Measurements from ENCODE around the gene LCK.

The LCK gene

DNA sequence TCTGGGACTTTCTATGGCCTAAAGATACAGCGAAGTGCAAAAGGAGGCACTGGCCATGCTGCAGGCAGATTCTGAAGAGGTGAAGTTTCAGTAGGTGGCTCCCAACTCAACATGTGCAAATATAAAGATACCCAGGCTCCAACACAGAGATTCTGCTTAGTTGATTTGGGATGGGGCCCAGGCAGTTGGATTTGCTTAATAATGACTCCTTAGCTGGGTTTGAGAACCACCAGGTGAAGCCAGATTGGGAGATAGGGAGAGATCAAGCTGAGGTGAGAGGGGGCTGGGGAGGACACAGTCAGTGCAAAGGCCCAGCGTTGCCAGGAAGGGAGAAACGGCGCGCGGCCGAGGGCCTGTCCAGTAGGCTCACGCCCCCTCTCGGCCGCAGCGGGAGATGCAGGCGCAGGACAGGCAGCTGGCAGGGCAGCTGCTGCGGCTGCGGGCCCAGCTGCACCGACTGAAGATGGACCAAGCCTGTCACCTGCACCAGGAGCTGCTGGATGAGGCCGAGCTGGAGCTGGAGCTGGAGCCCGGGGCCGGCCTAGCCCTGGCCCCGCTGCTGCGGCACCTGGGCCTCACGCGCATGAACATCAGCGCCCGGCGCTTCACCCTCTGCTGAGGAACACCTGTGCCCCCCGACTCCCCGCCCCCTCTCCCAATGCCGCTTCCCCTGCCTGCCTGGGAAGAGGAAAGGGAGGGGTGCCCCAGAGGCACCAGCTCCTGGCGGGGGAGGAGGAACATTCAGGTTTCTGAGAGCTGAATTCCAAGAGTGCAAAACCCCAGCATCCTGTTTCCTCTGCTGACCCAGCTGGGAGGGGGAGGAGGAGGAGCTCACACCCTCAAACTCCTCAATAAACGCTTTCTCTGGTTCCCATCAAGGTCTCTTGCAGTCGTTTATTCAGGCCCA, 2.8 kb upstream of the LCK start (continued):
- TF ChIP-seq, protein P1, sequence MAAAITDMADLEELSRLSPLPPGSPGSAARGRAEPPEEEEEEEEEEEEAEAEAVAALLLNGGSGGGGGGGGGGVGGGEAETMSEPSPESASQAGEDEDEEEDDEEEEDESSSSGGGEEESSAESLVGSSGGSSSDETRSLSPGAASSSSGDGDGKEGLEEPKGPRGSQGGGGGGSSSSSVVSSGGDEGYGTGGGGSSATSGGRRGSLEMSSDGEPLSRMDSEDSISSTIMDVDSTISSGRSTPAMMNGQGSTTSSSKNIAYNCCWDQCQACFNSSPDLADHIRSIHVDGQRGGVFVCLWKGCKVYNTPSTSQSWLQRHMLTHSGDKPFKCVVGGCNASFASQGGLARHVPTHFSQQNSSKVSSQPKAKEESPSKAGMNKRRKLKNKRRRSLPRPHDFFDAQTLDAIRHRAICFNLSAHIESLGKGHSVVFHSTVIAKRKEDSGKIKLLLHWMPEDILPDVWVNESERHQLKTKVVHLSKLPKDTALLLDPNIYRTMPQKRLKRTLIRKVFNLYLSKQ (tag by site-specific recombination; IDR thresholded peaks at IDR 0.05; ENCODE audit: borderline replicate concordance): no peak
- TF ChIP-seq ZNF529 (tag by site-specific recombination; IDR thresholded peaks at IDR 0.05; ENCODE audit: insufficient replicate concordance): no peak
- TF ChIP-seq ZBTB20 (tag by site-specific recombination; IDR thresholded peaks at IDR 0.05): no peak; the same call in 1 of the 2 replicates
- no peak for TF ChIP-seq RBAK (tag by site-specific recombination; IDR thresholded peaks at IDR 0.05)
- TF ChIP-seq, protein P2, sequence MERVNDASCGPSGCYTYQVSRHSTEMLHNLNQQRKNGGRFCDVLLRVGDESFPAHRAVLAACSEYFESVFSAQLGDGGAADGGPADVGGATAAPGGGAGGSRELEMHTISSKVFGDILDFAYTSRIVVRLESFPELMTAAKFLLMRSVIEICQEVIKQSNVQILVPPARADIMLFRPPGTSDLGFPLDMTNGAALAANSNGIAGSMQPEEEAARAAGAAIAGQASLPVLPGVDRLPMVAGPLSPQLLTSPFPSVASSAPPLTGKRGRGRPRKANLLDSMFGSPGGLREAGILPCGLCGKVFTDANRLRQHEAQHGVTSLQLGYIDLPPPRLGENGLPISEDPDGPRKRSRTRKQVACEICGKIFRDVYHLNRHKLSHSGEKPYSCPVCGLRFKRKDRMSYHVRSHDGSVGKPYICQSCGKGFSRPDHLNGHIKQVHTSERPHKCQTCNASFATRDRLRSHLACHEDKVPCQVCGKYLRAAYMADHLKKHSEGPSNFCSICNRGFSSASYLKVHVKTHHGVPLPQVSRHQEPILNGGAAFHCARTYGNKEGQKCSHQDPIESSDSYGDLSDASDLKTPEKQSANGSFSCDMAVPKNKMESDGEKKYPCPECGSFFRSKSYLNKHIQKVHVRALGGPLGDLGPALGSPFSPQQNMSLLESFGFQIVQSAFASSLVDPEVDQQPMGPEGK (tag by site-specific recombination; IDR thresholded peaks at IDR 0.05): peak; percentile 87
- TF ChIP-seq, protein P3, sequence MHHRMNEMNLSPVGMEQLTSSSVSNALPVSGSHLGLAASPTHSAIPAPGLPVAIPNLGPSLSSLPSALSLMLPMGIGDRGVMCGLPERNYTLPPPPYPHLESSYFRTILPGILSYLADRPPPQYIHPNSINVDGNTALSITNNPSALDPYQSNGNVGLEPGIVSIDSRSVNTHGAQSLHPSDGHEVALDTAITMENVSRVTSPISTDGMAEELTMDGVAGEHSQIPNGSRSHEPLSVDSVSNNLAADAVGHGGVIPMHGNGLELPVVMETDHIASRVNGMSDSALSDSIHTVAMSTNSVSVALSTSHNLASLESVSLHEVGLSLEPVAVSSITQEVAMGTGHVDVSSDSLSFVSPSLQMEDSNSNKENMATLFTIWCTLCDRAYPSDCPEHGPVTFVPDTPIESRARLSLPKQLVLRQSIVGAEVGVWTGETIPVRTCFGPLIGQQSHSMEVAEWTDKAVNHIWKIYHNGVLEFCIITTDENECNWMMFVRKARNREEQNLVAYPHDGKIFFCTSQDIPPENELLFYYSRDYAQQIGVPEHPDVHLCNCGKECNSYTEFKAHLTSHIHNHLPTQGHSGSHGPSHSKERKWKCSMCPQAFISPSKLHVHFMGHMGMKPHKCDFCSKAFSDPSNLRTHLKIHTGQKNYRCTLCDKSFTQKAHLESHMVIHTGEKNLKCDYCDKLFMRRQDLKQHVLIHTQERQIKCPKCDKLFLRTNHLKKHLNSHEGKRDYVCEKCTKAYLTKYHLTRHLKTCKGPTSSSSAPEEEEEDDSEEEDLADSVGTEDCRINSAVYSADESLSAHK (tag by site-specific recombination; IDR thresholded peaks at IDR 0.05): no peak
- TF ChIP-seq, protein P4, sequence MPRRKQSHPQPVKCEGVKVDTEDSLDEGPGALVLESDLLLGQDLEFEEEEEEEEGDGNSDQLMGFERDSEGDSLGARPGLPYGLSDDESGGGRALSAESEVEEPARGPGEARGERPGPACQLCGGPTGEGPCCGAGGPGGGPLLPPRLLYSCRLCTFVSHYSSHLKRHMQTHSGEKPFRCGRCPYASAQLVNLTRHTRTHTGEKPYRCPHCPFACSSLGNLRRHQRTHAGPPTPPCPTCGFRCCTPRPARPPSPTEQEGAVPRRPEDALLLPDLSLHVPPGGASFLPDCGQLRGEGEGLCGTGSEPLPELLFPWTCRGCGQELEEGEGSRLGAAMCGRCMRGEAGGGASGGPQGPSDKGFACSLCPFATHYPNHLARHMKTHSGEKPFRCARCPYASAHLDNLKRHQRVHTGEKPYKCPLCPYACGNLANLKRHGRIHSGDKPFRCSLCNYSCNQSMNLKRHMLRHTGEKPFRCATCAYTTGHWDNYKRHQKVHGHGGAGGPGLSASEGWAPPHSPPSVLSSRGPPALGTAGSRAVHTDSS (tag by site-specific recombination; IDR thresholded peaks at IDR 0.05): no peak
- no peak for TF ChIP-seq ZNF660 (tag by site-specific recombination; IDR thresholded peaks at IDR 0.05)
- no peak for TF ChIP-seq KLF9 (tag by site-specific recombination; IDR thresholded peaks at IDR 0.05; ENCODE audit: low read depth)
- TF ChIP-seq, protein P5, sequence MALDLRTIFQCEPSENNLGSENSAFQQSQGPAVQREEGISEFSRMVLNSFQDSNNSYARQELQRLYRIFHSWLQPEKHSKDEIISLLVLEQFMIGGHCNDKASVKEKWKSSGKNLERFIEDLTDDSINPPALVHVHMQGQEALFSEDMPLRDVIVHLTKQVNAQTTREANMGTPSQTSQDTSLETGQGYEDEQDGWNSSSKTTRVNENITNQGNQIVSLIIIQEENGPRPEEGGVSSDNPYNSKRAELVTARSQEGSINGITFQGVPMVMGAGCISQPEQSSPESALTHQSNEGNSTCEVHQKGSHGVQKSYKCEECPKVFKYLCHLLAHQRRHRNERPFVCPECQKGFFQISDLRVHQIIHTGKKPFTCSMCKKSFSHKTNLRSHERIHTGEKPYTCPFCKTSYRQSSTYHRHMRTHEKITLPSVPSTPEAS (tag by site-specific recombination; IDR thresholded peaks at IDR 0.05): no peak
- TF ChIP-seq, protein P6, sequence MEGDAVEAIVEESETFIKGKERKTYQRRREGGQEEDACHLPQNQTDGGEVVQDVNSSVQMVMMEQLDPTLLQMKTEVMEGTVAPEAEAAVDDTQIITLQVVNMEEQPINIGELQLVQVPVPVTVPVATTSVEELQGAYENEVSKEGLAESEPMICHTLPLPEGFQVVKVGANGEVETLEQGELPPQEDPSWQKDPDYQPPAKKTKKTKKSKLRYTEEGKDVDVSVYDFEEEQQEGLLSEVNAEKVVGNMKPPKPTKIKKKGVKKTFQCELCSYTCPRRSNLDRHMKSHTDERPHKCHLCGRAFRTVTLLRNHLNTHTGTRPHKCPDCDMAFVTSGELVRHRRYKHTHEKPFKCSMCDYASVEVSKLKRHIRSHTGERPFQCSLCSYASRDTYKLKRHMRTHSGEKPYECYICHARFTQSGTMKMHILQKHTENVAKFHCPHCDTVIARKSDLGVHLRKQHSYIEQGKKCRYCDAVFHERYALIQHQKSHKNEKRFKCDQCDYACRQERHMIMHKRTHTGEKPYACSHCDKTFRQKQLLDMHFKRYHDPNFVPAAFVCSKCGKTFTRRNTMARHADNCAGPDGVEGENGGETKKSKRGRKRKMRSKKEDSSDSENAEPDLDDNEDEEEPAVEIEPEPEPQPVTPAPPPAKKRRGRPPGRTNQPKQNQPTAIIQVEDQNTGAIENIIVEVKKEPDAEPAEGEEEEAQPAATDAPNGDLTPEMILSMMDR (tag by site-specific recombination; IDR thresholded peaks at IDR 0.05): peak; percentile 97
- TF ChIP-seq, protein P7, sequence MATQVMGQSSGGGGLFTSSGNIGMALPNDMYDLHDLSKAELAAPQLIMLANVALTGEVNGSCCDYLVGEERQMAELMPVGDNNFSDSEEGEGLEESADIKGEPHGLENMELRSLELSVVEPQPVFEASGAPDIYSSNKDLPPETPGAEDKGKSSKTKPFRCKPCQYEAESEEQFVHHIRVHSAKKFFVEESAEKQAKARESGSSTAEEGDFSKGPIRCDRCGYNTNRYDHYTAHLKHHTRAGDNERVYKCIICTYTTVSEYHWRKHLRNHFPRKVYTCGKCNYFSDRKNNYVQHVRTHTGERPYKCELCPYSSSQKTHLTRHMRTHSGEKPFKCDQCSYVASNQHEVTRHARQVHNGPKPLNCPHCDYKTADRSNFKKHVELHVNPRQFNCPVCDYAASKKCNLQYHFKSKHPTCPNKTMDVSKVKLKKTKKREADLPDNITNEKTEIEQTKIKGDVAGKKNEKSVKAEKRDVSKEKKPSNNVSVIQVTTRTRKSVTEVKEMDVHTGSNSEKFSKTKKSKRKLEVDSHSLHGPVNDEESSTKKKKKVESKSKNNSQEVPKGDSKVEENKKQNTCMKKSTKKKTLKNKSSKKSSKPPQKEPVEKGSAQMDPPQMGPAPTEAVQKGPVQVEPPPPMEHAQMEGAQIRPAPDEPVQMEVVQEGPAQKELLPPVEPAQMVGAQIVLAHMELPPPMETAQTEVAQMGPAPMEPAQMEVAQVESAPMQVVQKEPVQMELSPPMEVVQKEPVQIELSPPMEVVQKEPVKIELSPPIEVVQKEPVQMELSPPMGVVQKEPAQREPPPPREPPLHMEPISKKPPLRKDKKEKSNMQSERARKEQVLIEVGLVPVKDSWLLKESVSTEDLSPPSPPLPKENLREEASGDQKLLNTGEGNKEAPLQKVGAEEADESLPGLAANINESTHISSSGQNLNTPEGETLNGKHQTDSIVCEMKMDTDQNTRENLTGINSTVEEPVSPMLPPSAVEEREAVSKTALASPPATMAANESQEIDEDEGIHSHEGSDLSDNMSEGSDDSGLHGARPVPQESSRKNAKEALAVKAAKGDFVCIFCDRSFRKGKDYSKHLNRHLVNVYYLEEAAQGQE (tag by site-specific recombination; IDR thresholded peaks at IDR 0.05): no peak
- TF ChIP-seq ZNF133 (tag by site-specific recombination; IDR thresholded peaks at IDR 0.05): no peak
- TF ChIP-seq ZNF354C (tag by site-specific recombination; IDR thresholded peaks at IDR 0.05; ENCODE audit: borderline replicate concordance, low read depth): no peak
- TF ChIP-seq ZNF791 (tag by site-specific recombination; IDR thresholded peaks at IDR 0.05): no peak
- no peak for TF ChIP-seq ZSCAN16 (tag by site-specific recombination; IDR thresholded peaks at IDR 0.05)
- TF ChIP-seq, protein P8, sequence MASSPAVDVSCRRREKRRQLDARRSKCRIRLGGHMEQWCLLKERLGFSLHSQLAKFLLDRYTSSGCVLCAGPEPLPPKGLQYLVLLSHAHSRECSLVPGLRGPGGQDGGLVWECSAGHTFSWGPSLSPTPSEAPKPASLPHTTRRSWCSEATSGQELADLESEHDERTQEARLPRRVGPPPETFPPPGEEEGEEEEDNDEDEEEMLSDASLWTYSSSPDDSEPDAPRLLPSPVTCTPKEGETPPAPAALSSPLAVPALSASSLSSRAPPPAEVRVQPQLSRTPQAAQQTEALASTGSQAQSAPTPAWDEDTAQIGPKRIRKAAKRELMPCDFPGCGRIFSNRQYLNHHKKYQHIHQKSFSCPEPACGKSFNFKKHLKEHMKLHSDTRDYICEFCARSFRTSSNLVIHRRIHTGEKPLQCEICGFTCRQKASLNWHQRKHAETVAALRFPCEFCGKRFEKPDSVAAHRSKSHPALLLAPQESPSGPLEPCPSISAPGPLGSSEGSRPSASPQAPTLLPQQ (tag by site-specific recombination; IDR thresholded peaks at IDR 0.05): peak; percentile 67
- no peak for TF ChIP-seq ZIC2 (tag by site-specific recombination; IDR thresholded peaks at IDR 0.05)
- TF ChIP-seq ZNF514 (tag by site-specific recombination; IDR thresholded peaks at IDR 0.05): no peak
- TF ChIP-seq ZNF658 (tag by site-specific recombination; IDR thresholded peaks at IDR 0.05): no peak
- no peak for TF ChIP-seq GLI2 (tag by site-specific recombination; IDR thresholded peaks at IDR 0.05; ENCODE audit: borderline replicate concordance, low read depth)
